ENCODE measurements around the gene ACP3.
"Not testable (repeated sequence)": the region's sequence is repeated elsewhere in the genome, so short reads cannot be mapped to it uniquely, and the experiment has no call there.

ACP3 gene

DNA sequence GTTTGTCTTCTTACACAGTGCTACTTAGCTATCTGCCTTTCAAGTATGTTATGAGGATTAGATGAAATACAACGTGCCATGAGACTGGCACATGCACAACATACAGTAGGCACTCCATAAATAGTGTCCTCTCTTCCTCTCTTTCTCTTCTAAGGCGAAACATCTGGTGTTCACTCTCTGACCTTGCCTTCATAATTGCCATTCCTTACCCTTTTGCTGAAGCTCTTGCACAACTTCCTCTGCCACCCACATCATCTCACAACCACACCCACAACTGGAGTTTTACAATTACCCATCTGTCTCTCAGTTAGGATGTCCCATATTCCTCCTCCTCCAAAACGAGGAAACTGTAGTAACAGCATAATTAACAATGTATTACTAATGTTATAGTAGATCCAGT is 26.4 kb upstream of the ACP3 start:
- no peak overlapping the region for H3K4me3 ChIP-seq (ENCODE audit: control insufficient read depth, low read depth, low read length)
- peak; percentile 93 for DNase-seq (ENCODE audit: low read depth)
- TF ChIP-seq, protein P1, sequence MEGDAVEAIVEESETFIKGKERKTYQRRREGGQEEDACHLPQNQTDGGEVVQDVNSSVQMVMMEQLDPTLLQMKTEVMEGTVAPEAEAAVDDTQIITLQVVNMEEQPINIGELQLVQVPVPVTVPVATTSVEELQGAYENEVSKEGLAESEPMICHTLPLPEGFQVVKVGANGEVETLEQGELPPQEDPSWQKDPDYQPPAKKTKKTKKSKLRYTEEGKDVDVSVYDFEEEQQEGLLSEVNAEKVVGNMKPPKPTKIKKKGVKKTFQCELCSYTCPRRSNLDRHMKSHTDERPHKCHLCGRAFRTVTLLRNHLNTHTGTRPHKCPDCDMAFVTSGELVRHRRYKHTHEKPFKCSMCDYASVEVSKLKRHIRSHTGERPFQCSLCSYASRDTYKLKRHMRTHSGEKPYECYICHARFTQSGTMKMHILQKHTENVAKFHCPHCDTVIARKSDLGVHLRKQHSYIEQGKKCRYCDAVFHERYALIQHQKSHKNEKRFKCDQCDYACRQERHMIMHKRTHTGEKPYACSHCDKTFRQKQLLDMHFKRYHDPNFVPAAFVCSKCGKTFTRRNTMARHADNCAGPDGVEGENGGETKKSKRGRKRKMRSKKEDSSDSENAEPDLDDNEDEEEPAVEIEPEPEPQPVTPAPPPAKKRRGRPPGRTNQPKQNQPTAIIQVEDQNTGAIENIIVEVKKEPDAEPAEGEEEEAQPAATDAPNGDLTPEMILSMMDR (conservative IDR thresholded peaks at IDR 0.05; ENCODE audit: control insufficient read depth, insufficient read depth, low read depth, low read length): no peak

DNA sequence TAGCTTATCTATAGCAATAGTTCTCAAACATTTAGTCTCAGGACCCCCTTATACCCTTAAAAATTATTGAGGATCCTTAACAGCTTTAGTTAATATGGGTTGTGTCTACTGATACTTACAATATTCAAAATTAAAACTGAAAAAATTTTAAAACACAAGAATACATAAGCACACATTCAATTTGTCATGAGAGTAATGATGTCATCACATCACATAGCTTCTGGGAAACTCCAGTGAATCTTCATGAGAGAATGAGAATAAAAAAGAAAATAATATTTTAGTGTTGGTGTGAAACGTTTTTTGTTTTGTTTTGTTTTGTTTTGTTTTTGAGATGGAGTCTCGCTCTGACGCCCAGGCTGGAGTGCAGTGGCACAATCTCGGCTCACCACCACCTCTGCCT is 25.2 kb upstream of the ACP3 start:
- peak; percentile 21 for DNase-seq (ENCODE audit: low read depth)
- TF ChIP-seq, protein P1 (conservative IDR thresholded peaks at IDR 0.05; ENCODE audit: control insufficient read depth, insufficient read depth, low read depth, low read length): no peak
- H3K4me3 ChIP-seq (ENCODE audit: control insufficient read depth, low read depth, low read length): no peak overlapping the region

DNA sequence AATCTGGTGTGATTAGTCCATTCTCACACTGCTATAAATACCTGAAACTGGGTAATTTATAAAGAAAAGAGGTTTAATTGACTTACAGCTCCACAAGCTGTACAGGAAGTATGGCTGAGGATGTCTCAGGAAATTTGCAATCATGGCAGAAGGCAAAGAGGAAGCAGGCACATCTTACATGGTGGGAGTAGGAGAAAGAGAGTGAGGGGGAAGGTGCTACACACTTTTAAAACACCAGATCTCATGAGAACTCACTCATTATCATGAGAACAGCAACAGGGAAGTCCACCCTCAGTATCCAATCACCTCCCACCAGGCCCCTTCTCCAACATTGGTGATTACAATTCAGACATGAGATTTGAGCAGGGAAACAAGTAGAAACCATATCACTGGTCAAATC is 24.0 kb upstream of the ACP3 start:
- no peak overlapping the region for H3K4me3 ChIP-seq (ENCODE audit: control insufficient read depth, low read depth, low read length)
- DNase-seq (ENCODE audit: low read depth): no peak
- TF ChIP-seq, protein P1 (conservative IDR thresholded peaks at IDR 0.05; ENCODE audit: control insufficient read depth, insufficient read depth, low read depth, low read length): no peak

DNA sequence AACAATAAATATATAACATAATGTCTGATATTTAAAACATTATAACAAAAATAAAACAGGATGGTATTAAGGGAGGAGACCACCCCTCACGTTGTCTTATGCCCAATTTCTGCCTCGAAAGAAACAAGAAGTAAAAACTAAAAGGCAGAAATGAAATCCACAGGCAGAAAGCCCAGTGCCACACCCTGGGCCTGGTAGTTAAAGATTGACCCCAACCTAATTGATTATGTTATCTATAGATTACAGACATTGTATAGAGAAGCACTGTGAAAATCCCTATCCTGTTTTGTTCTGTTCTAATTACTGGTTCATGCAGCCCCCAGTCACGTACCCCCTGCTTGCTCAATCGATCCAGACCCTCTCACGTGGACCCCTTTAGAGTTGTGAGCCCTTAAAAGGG is 22.3 kb upstream of the ACP3 start:
- H3K4me3 ChIP-seq (ENCODE audit: control insufficient read depth, low read depth, low read length): no peak overlapping the region
- no peak for DNase-seq (ENCODE audit: low read depth)
- TF ChIP-seq, protein P1 (conservative IDR thresholded peaks at IDR 0.05; ENCODE audit: control insufficient read depth, insufficient read depth, low read depth, low read length): no peak

DNA sequence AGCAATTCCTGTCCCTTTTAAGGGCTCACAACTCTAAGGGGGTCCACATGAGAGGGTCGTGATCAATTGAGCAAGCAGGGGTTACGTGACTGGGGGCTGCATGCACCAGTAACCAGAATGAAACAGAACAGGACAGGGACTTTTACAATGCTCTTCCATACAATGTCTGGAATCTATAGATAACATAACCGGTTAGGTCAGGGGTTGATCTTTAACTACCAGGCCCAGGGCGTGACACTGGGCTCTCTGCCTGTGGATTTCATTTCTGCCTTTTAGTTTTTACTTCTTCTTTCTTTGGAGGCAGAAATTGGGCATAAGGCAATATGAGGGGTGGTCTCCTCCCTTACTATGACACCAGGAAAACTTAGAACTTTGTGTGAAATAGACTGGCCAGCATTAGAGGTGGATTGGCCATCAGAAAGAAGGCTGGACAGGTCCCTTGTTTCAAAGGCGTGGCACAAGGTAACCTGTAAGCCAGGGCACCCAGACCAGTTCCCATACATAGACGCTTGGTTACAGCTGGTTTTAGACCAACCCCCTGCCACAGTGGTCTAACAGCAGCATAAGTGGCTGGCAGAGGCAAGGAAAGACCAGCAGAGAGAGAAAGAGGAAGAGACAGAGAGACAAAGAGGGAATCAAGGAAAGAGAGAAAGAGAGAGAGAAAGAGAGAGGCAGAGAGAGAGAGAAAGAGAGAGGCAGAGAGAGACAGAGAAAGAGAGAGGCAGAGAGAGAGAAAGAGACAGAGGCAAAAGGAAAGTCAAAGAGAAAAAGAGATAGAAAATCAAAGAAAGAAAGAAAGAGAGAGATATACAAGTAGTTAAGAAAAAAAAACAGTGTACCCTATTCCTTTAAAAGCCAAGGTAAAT is 13.6 kb upstream of the ACP3 start:
- DNase-seq (ENCODE audit: low read depth); H3K4me3 ChIP-seq (ENCODE audit: control insufficient read depth, low read depth, low read length): not testable (repeated sequence)

DNA sequence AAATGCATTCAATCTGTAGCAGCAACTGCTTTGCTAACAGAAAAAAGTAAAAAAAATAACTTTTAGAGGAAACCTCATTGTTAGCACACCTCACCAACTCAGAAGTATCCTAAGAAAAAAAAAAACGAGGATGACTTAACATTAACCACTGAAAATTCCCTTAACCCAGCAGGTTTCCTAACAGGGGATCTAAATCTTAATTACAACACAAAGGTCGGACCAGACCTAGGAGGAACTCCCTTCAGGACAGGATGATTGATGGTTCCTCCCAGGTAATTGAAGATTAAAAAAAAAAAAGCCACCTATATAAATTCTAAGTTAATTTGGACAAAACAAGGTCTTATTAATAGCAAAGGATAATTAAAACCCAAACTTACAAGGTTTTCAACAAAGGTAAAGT is 12.9 kb upstream of the ACP3 start:
- not testable (repeated sequence) for H3K4me3 ChIP-seq (ENCODE audit: control insufficient read depth, low read depth, low read length); DNase-seq (ENCODE audit: low read depth)

DNA sequence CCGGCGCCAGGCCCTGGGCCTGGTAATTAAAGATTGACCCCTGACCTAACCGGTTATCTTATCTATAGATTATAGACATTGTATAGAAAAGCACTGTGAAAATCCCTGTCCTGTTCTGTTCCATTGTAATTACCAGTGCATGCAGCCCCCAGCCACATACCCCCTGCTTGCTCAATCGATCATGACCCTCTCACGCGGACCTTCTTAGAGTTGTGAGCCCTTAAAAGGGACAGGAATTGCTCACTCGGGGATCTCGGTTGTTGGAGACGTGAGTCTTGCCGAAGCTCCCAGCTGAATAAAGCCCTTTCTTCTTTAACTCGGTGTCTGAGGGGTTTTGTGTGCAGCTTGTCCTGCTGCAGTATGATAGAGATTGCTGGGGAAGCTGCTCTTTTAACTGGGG is 7.2 kb upstream of the ACP3 start:
- not testable (repeated sequence) for DNase-seq (ENCODE audit: low read depth); H3K4me3 ChIP-seq (ENCODE audit: control insufficient read depth, low read depth, low read length)

DNA sequence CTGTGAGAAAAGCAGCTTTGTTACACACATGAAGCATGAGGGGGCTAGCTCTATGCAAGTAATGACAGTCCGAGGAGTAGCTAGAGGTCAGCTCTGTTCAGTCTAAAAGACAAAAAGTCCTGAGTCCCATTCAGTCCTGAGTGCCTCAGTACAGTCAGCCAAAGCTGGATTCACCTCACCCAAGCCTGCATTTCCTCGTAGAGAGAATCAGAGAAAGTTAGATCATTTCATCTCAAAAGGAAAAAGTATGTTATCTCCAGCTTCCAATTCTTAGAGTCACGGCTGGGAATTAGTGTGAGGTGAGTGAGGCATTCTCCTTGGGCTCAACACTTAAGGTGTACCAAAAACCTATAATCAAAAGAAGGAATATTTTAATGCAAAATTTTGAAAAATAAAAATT is 5.9 kb upstream of the ACP3 start:
- no peak for DNase-seq (ENCODE audit: low read depth)
- no peak overlapping the region for H3K4me3 ChIP-seq (ENCODE audit: control insufficient read depth, low read depth, low read length)
- TF ChIP-seq, protein P1 (conservative IDR thresholded peaks at IDR 0.05; ENCODE audit: control insufficient read depth, insufficient read depth, low read depth, low read length): no peak
